ENCODE measurements around the gene DLGAP1. TPM values are rescaled to one million over a fixed set of nuclear protein-coding genes. Genes with fewer than 3 reads are reported as not detected.

DLGAP1 gene
- total RNA-seq, 1 experiment from 2014 or later = 0.39 TPM

DNA sequence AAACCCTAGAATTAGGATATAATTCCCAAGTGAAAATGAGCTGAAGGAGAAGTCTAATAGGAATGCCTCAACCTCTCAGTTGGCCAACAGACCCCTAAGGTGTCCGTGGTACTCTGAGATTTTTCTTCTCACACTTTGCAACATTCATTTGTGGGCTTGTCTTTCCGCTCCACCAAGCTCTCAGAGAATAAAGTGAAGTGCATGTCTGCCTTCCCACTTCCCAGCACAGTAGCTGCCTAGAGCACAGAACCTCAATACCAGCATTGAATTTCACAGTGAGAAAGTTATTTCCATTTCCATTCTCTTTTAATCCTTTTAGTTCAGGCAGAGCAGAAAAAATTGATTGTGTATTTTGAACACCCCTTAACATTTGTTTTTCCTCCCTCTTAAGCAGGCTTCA lies 553.3 kb downstream of the DLGAP1 start:
- no peak overlapping the region for H2AFZ ChIP-seq (ENCODE audit: low read depth, low read length, poor library complexity, severe bottlenecking)
- intact Hi-C loops (cut with micrococcal nuclease) = no loop called here
- H3K9ac ChIP-seq (ENCODE audit: low read length) = no peak overlapping the region
- H3K36me3 ChIP-seq (ENCODE audit: control insufficient read depth in 1 of 2, insufficient read depth in 2 of 2, low read length in 2 of 2) = no peaks in the 10 kb centered on the region
- BruUV-seq (replicated peaks) = no TSS peak
- no peaks in the 10 kb centered on the region for H3K9me2 ChIP-seq (ENCODE audit: insufficient read depth)
- no peak overlapping the region for H3K4me2 ChIP-seq (ENCODE audit: low read length)
- no peak for ATAC-seq
- H3K27ac ChIP-seq (ENCODE audit: low read depth, low read length) = no peak overlapping the region
- TF ChIP-seq, protein P1, sequence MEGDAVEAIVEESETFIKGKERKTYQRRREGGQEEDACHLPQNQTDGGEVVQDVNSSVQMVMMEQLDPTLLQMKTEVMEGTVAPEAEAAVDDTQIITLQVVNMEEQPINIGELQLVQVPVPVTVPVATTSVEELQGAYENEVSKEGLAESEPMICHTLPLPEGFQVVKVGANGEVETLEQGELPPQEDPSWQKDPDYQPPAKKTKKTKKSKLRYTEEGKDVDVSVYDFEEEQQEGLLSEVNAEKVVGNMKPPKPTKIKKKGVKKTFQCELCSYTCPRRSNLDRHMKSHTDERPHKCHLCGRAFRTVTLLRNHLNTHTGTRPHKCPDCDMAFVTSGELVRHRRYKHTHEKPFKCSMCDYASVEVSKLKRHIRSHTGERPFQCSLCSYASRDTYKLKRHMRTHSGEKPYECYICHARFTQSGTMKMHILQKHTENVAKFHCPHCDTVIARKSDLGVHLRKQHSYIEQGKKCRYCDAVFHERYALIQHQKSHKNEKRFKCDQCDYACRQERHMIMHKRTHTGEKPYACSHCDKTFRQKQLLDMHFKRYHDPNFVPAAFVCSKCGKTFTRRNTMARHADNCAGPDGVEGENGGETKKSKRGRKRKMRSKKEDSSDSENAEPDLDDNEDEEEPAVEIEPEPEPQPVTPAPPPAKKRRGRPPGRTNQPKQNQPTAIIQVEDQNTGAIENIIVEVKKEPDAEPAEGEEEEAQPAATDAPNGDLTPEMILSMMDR (IDR thresholded peaks at IDR 0.05 in 2 of 3, conservative IDR thresholded peaks at IDR 0.05 in 1 of 3; ENCODE audit: borderline replicate concordance in 1 of 3, insufficient read depth in 1 of 3, low read depth in 2 of 3, low read length in 2 of 3) = no peak
- TF ChIP-seq POLR2AphosphoS5 (IDR thresholded peaks at IDR 0.05; ENCODE audit: low read depth, low read length) = no peak
- no peak for TF ChIP-seq CBX3 (IDR thresholded peaks at IDR 0.05; ENCODE audit: low read depth)
- no peak for TF ChIP-seq RAD21 (IDR thresholded peaks at IDR 0.05; ENCODE audit: low read depth)
- no peak for TF ChIP-seq SRF (IDR thresholded peaks at IDR 0.05; ENCODE audit: low read depth)
- no peak for TF ChIP-seq EZH2phosphoT487 (IDR thresholded peaks at IDR 0.05; ENCODE audit: borderline replicate concordance)
- no peak for TF ChIP-seq POLR2A (IDR thresholded peaks at IDR 0.05; ENCODE audit: borderline replicate concordance, extremely low read depth, insufficient read depth, insufficient read length)
- no peak for TF ChIP-seq CEBPB (IDR thresholded peaks at IDR 0.05; ENCODE audit: low read depth)
- TF ChIP-seq MAX (IDR thresholded peaks at IDR 0.05) = no peak
- no peak for TF ChIP-seq ATF3 (IDR thresholded peaks at IDR 0.05)
- TF ChIP-seq YY1 (IDR thresholded peaks at IDR 0.05; ENCODE audit: extremely low read depth, insufficient replicate concordance, low read depth, low read length) = no peak
- TF ChIP-seq, protein P2, sequence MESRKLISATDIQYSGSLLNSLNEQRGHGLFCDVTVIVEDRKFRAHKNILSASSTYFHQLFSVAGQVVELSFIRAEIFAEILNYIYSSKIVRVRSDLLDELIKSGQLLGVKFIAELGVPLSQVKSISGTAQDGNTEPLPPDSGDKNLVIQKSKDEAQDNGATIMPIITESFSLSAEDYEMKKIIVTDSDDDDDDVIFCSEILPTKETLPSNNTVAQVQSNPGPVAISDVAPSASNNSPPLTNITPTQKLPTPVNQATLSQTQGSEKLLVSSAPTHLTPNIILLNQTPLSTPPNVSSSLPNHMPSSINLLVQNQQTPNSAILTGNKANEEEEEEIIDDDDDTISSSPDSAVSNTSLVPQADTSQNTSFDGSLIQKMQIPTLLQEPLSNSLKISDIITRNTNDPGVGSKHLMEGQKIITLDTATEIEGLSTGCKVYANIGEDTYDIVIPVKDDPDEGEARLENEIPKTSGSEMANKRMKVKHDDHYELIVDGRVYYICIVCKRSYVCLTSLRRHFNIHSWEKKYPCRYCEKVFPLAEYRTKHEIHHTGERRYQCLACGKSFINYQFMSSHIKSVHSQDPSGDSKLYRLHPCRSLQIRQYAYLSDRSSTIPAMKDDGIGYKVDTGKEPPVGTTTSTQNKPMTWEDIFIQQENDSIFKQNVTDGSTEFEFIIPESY (IDR thresholded peaks at IDR 0.05; ENCODE audit: extremely low read depth, insufficient replicate concordance, low read length) = no peak
- no peak for TF ChIP-seq EGR1 (IDR thresholded peaks at IDR 0.05; ENCODE audit: low read depth)
- no peak for TF ChIP-seq ELF1 (IDR thresholded peaks at IDR 0.05; ENCODE audit: borderline replicate concordance, low read depth)
- TF ChIP-seq SP1 (IDR thresholded peaks at IDR 0.05; ENCODE audit: low read depth) = no peak
- no peak for TF ChIP-seq JUND (IDR thresholded peaks at IDR 0.05)
- DNase-seq (ENCODE audit: low read depth, low spot score) = no peak
- peaks cover 33% of the 10 kb centered on the region for H3K27me3 ChIP-seq (ENCODE audit: insufficient read depth, low read length)
- ChIA-PET CTCF (no interaction called here), POLR2A (no interaction called here), RAD21 (ENCODE audit: low non-redundant PET in 1 of 2, low total read pairs in 2 of 2, uncharacterized antibody in 2 of 2, unreplicated experiment in 2 of 2) (no interaction called here)
- H3K9me3 ChIP-seq (ENCODE audit: control insufficient read depth in 1 of 2, insufficient read depth in 1 of 2, low read depth in 1 of 2, low read length in 2 of 2) = no peaks in the 10 kb centered on the region
- no peak overlapping the region for H3K4me3 ChIP-seq (replicated peaks in 1 of 2; ENCODE audit: low read depth in 1 of 2, low read length in 2 of 2)
- H3K4me1 ChIP-seq (ENCODE audit: control insufficient read depth in 1 of 2, insufficient read depth in 2 of 2, low read length in 2 of 2) = no peaks in the 10 kb centered on the region
- no peaks in the 10 kb centered on the region for H3K79me2 ChIP-seq (ENCODE audit: insufficient read depth, low read length)
- no peaks in the 10 kb centered on the region for H4K20me1 ChIP-seq (ENCODE audit: insufficient read depth)

Measured in HCT116 (cell line).